DOHH2 (cell line): ENCODE data around the gene PXMP2.

Experiments used
- EZH2phosphoT487 ChIP-seq: fragments of 200-600 bp; sonication (generic); IDR thresholded peaks from 2 replicates; pipeline ENCODE4 v1.6.1; 2017; ENCODE audit warnings: borderline replicate concordance, mild to moderate bottlenecking, antibody characterized with exemption, low read length, moderate library complexity, mixed read lengths
- TF ChIP-seq, protein P1 (sequence below): fragments of 200-600 bp; sonication (generic); IDR thresholded peaks from one replicate; pipeline ENCODE4 v1.5.1; 2014; ENCODE audit warnings: antibody characterized with exemption, mild to moderate bottlenecking, low read depth, low read length; ENCODE audit not compliant: poor library complexity, severe bottlenecking

DNA sequence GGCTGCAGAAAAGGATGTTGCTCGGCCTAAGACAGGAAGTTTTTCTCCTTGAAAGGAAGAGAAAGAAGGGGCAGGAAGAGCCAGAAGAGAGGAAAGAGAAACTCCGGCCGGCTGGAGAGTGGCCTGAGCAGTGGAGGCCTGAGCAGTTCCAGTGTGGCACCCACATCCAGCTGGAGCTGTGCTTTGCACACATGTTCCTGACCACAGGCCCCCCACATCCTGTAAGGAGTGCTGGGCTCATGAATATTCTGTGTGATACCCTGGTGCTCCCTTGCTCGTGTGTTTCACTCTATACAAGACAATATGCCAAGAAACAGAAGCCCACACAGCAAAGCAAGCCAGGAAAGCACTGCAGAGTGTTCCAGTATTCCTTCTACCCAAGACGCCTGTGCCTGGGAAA lies 27.3 kb upstream of the PXMP2 start:
- TF ChIP-seq, protein P1, sequence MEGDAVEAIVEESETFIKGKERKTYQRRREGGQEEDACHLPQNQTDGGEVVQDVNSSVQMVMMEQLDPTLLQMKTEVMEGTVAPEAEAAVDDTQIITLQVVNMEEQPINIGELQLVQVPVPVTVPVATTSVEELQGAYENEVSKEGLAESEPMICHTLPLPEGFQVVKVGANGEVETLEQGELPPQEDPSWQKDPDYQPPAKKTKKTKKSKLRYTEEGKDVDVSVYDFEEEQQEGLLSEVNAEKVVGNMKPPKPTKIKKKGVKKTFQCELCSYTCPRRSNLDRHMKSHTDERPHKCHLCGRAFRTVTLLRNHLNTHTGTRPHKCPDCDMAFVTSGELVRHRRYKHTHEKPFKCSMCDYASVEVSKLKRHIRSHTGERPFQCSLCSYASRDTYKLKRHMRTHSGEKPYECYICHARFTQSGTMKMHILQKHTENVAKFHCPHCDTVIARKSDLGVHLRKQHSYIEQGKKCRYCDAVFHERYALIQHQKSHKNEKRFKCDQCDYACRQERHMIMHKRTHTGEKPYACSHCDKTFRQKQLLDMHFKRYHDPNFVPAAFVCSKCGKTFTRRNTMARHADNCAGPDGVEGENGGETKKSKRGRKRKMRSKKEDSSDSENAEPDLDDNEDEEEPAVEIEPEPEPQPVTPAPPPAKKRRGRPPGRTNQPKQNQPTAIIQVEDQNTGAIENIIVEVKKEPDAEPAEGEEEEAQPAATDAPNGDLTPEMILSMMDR = no peak
- no peak for TF ChIP-seq EZH2phosphoT487
